ENCODE results near the gene TRIM7.

The TRIM7 gene

GRCh38 chr5:181242031-181242451 lies 37.0 kb upstream of the TRIM7 start:
- no peak for TF ChIP-seq CTCF (IDR thresholded peaks at IDR 0.05; ENCODE audit: insufficient read depth, missing control alignments)
- no peak for FAIRE-seq
- no peak for DNase-seq (ENCODE audit: insufficient read length, low spot score)

GRCh38 chr5:181241393-181241975 lies 36.5 kb upstream of the TRIM7 start:
- TF ChIP-seq CTCF (IDR thresholded peaks at IDR 0.05; ENCODE audit: insufficient read depth, missing control alignments): no peak
- FAIRE-seq: no peak
- DNase-seq (ENCODE audit: insufficient read length, low spot score): no peak

- no peak for FAIRE-seq
- no peak for DNase-seq (ENCODE audit: insufficient read length, low spot score)
- TF ChIP-seq CTCF (IDR thresholded peaks at IDR 0.05; ENCODE audit: insufficient read depth, missing control alignments): no peak
Measured at GRCh38 chr5:181239062-181239663, 34.2 kb upstream of the TRIM7 start.

GRCh38 chr5:181237729-181238385 lies 32.9 kb upstream of the TRIM7 start:
- no peak for DNase-seq (ENCODE audit: insufficient read length, low spot score)
- no peak for TF ChIP-seq CTCF (IDR thresholded peaks at IDR 0.05; ENCODE audit: insufficient read depth, missing control alignments)
- no peak for FAIRE-seq

- DNase-seq (ENCODE audit: insufficient read length, low spot score): no peak
- TF ChIP-seq CTCF (IDR thresholded peaks at IDR 0.05; ENCODE audit: insufficient read depth, missing control alignments): no peak
- no peak for FAIRE-seq
Measured at GRCh38 chr5:181236954-181237641, 32.1 kb upstream of the TRIM7 start.

GRCh38 chr5:181236471-181236870 lies 31.5 kb upstream of the TRIM7 start:
- no peak for DNase-seq (ENCODE audit: insufficient read length, low spot score)
- FAIRE-seq: no peak
- no peak for TF ChIP-seq CTCF (IDR thresholded peaks at IDR 0.05; ENCODE audit: insufficient read depth, missing control alignments)

All from D721Med (cell line).